GM12891 (cell line): ENCODE data around the gene LAMB4.

Source experiments
- POLR2A ChIP-seq: IDR thresholded peaks from 2 replicates; pipeline ENCODE4 v1.6.1; 2011; ENCODE audit warnings: low read depth, low read length, control low read depth
- POLR2AphosphoS5 ChIP-seq: IDR thresholded peaks from 2 replicates; pipeline ENCODE4 v1.6.1; 2011; ENCODE audit warnings: low read depth, low read length, control low read depth
- SPI1 ChIP-seq: IDR thresholded peaks from 2 replicates; pipeline ENCODE4 v1.6.1; 2011; ENCODE audit warnings: low read depth, low read length, control low read depth
- TAF1 ChIP-seq: IDR thresholded peaks from 2 replicates; pipeline ENCODE4 v1.6.1; 2011; ENCODE audit warnings: low read depth, low read length, control low read depth

DNA sequence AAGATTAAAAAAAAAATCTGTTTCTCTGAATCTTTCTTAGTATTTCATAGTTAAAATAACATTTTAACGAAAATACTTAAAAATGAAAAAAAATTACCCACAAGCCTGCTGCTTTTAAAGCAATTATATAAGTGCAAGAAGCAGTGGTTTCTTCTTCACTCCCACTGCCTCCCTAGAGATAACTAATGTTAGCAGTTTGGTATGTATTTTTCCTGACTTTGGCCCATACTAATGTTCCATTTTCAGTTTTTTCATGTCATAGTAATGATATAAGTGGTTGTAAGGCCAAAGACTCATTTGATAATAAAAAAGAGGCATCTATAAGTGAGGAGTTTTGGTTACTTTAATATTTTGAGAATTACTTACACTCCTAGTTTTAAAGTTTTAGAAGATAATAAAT, 102.9 kb downstream of the LAMB4 start:
- TF ChIP-seq POLR2A: no peak
- TF ChIP-seq POLR2AphosphoS5: no peak
- TF ChIP-seq TAF1: no peak
- no peak for TF ChIP-seq SPI1
